Natural killer cell (primary cell): ENCODE measurements around the gene TMED10. TPM values are rescaled to one million over a fixed set of nuclear protein-coding genes. Genes with fewer than 3 reads are reported as not detected.
"Not testable (repeated sequence)": the region's sequence is repeated elsewhere in the genome, so short reads cannot be mapped to it uniquely, and the experiment has no call there.

ENCODE experiments used
- ATAC-seq, 3 donors: fragments of 150-1000 bp in 2 of 3; fragments of 200-7000 bp in 1 of 3; cut with Tn5 transposase; 1 replicate in 1 of 3; 2 replicates in 2 of 3; pipeline ENCODE4 v1.10.0; 2021; ENCODE audit warnings: mild to moderate bottlenecking in 2 of 3, moderate library complexity in 2 of 3
- DNase-seq, 2 donors: peaks; one replicate each; pipeline versions ENCODE4 v3.0.0 to v3.0.0-alpha.2; 2013 to 2021; ENCODE audit warnings: mixed read lengths in 1 of 2
- H3K27ac ChIP-seq: one replicate; pipeline ENCODE4 v1.5.1; 2013; ENCODE audit warnings: mild to moderate bottlenecking, low read length
- H3K27me3 ChIP-seq: one replicate; pipeline ENCODE4 v1.6.1; 2013; ENCODE audit warnings: low read length; ENCODE audit not compliant: control insufficient read depth, insufficient read depth
- H3K36me3 ChIP-seq: one replicate; pipeline ENCODE4 v1.6.1; 2013; ENCODE audit warnings: low read length; ENCODE audit not compliant: control insufficient read depth, insufficient read depth
- H3K4me1 ChIP-seq: one replicate; pipeline ENCODE4 v1.6.1; 2013; ENCODE audit warnings: low read length; ENCODE audit not compliant: control insufficient read depth, insufficient read depth
- H3K4me3 ChIP-seq: one replicate; pipeline ENCODE4 v1.5.1; 2013; ENCODE audit warnings: low read length
- H3K9me3 ChIP-seq: one replicate; pipeline ENCODE4 v1.6.1; 2013; ENCODE audit warnings: low read length; ENCODE audit not compliant: control insufficient read depth, insufficient read depth
- H3K27ac Mint-ChIP-seq, 2 donors: one replicate each; pipeline ENCODE4 v1.8.0; 2022; ENCODE audit warnings: mild to moderate bottlenecking in 2 of 2, mixed read lengths in 2 of 2, moderate library complexity in 1 of 2
- H3K27me3 Mint-ChIP-seq, 2 donors: one replicate each; pipeline ENCODE4 v1.8.0; 2022; ENCODE audit warnings: low read depth in 2 of 2, mixed read lengths in 2 of 2
- H3K36me3 Mint-ChIP-seq: one replicate; pipeline ENCODE4 v1.8.0; 2022; ENCODE audit warnings: mixed read lengths
- H3K4me1 Mint-ChIP-seq, 2 donors: one replicate each; pipeline ENCODE4 v1.8.0; 2022; ENCODE audit warnings: mixed read lengths in 2 of 2
- H3K4me3 Mint-ChIP-seq: one replicate; pipeline ENCODE4 v1.8.0; 2022; ENCODE audit warnings: mild to moderate bottlenecking, moderate library complexity, mixed read lengths
- H3K9me3 Mint-ChIP-seq, 2 donors: one replicate each; pipeline ENCODE4 v1.8.0; 2022; ENCODE audit warnings: mixed read lengths in 2 of 2
- WGBS: methylation state at CpG from one replicate; pipeline ENCODE4 v1.1.7; 2013; ENCODE audit warnings: missing lambda C conversion rate; ENCODE audit not compliant: insufficient coverage; 5-methylcytosine and 5-hydroxymethylcytosine counted together
- intact Hi-C: fragments of 100-400 bp; cut with micrococcal nuclease; formaldehyde crosslinking; loops from one replicate; pipeline ENCODE4 v1.14.2; 2022
- total RNA-seq, 4 donors: library from RNA; stranded (reverse); fragments of 120-200 nt in 1 of 4; gene quantifications; one replicate each; pipeline versions ENCODE4 v1.2.3 to v1.2.4, GENCODE V29; 2013 to 2022
- TF ChIP-seq, protein P1 (sequence below): fragments of 200-600 bp; IDR thresholded peaks from one replicate; pipeline ENCODE4 v1.8.0; 2022; ENCODE audit warnings: antibody characterized with exemption

Gene TMED10
- total RNA-seq, 3 donors from 2014 or later (not counting 1 experiment from before 2014, with no cell fraction given), result 216 to 244 (median 231) TPM

DNA sequence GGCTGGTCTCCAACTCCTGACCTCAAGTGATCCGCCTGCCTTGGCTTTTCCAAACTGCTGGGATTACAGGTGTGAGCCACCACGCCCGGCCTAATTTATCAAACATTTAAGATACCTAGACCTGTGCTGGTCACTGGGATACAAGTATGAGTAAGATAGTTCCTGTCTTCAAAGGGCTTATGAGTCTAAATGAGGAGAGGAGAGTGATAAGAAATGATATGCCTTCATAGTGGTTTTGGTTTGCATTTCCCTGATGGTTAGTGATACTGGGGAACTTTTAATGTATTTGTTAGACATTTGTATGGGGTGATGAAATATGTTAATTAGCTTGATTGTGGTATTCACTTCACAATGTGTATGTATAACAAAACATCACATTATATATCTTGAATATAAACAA is 21.2 kb downstream of the TMED10 start:
- TF ChIP-seq, protein P1, sequence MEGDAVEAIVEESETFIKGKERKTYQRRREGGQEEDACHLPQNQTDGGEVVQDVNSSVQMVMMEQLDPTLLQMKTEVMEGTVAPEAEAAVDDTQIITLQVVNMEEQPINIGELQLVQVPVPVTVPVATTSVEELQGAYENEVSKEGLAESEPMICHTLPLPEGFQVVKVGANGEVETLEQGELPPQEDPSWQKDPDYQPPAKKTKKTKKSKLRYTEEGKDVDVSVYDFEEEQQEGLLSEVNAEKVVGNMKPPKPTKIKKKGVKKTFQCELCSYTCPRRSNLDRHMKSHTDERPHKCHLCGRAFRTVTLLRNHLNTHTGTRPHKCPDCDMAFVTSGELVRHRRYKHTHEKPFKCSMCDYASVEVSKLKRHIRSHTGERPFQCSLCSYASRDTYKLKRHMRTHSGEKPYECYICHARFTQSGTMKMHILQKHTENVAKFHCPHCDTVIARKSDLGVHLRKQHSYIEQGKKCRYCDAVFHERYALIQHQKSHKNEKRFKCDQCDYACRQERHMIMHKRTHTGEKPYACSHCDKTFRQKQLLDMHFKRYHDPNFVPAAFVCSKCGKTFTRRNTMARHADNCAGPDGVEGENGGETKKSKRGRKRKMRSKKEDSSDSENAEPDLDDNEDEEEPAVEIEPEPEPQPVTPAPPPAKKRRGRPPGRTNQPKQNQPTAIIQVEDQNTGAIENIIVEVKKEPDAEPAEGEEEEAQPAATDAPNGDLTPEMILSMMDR, result no peak
- Histone ChIP-seq H3K4me1 (peaks cover 7% of the 10 kb centered on the region), H3K4me3 (no peak overlapping the region), H3K27ac (no peak overlapping the region), H3K27me3 (no peaks in the 10 kb centered on the region), H3K36me3 (peaks cover 16% of the 10 kb centered on the region), H3K9me3 (no peaks in the 10 kb centered on the region)
- peaks cover 45 to 48% of the 10 kb centered on the region in 2 donors for H3K4me1 Mint-ChIP-seq
- H3K4me3 Mint-ChIP-seq, result no peak overlapping the region
- H3K36me3 Mint-ChIP-seq, result no peaks in the 10 kb centered on the region
- no peaks in the 10 kb centered on the region for H3K27me3 Mint-ChIP-seq
- DNase-seq (no peak), ATAC-seq (peak in 1 of 3 donors; percentile 24)
- WGBS, result 93% methylated on average over 3 of the region's 3 CpGs
- intact Hi-C loops, result no loop called here
- H3K9me3 Mint-ChIP-seq, result no peaks in the 10 kb centered on the region
- peak overlapping the region in 1 of 2 donors; percentile 73 for H3K27ac Mint-ChIP-seq

DNA sequence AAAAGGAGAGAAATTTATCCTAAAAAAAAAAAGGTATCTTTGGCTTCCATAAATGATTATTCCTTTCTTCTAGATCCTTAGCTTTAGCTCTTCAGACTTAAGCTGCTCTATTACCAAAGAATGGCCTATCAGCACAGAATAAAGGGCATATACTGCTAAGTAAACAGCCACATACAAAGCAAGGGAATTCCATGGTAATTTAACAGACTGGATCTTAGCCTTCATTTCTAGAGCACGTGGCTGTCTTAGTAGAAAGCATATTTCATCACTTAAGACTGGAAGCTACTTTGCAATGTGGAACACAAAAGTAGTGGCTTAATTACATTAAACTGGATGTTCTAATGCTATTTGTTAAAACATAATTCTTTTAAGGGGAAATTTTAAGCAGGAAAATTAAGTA is 23.1 kb downstream of the TMED10 start:
- Histone ChIP-seq H3K36me3 (peaks cover 24% of the 10 kb centered on the region), H3K27ac (no peak overlapping the region), H3K4me3 (no peak overlapping the region), H3K4me1 (peaks cover 4% of the 10 kb centered on the region), H3K27me3 (no peaks in the 10 kb centered on the region), H3K9me3 (no peaks in the 10 kb centered on the region)
- Mint-ChIP-seq H3K27me3 (no peaks in the 10 kb centered on the region), H3K4me3 (no peak overlapping the region), H3K9me3 (no peaks in the 10 kb centered on the region), H3K27ac (no peak overlapping the region), H3K36me3 (no peaks in the 10 kb centered on the region), H3K4me1 (peaks cover 34 to 39% of the 10 kb centered on the region in 2 donors)
- ATAC-seq, result no peak
- TF ChIP-seq, protein P1, result no peak
- intact Hi-C loops, result no loop called here
- WGBS, result 75% methylated on average over 1 of the region's 1 CpG
- DNase-seq, result no peak

DNA sequence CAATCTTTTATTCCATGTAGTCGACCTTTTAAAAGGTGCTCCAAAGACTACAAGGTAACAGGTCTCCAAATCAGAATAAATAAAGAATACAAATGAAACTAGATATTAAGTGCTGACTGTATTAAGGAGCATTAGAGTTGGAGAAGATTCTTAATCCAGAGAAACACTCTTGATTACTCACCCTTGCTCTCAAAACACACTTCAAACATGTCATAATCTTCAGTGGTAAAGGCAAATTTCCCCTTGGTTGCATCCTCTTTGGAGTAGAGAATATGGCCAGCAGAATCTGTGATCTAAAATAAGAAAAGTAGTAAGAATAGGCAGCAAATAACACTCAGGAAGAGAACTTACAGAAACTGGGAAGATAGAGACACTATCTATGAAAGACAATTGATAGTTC is 24.6 kb downstream of the TMED10 start:
- no peak overlapping the region for H3K27ac ChIP-seq
- Mint-ChIP-seq H3K4me1 (peaks cover 42% of the 10 kb centered on the region in 2 donors), H3K36me3 (no peaks in the 10 kb centered on the region), H3K27ac (peak overlapping the region in 1 of 2 donors; percentile 61), H3K9me3 (no peaks in the 10 kb centered on the region), H3K4me3 (no peak overlapping the region), H3K27me3 (no peaks in the 10 kb centered on the region)
- ATAC-seq (no peak), DNase-seq (no peak)
- WGBS, result no CpG with 5 or more reads among the region's 1 CpG
- intact Hi-C loops, result no loop called here
- H3K4me3 ChIP-seq, result no peak overlapping the region
- TF ChIP-seq, protein P1, result no peak
- peaks cover 13% of the 10 kb centered on the region for H3K4me1 ChIP-seq
- H3K36me3 ChIP-seq, result peaks cover 26% of the 10 kb centered on the region
- no peaks in the 10 kb centered on the region for H3K27me3 ChIP-seq
- H3K9me3 ChIP-seq, result no peaks in the 10 kb centered on the region

DNA sequence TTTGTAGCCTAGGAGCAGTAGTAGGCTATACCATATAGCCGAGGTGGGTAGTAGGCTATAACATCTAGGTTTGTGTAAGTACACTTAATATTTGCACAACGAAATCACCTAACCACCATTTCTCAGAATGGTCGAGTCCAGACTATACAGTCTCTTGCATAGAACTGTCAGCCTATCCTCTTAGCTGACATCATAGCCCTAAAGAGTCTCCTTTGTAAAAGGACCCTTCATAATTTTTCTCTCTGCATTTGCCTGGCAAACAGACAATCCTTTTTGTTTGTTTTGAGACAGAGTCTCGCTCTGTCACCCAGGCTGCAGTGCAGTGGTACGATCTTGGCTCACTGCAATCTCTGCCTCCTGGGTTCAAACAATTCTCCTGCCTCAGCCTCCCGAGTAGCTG is 25.8 kb downstream of the TMED10 start:
- H3K27ac Mint-ChIP-seq, H3K4me3 ChIP-seq, H3K27me3 Mint-ChIP-seq, H3K9me3 ChIP-seq, H3K4me3 Mint-ChIP-seq, H3K27ac ChIP-seq, DNase-seq, intact Hi-C loops, H3K27me3 ChIP-seq, H3K9me3 Mint-ChIP-seq, H3K4me1 ChIP-seq, H3K36me3 Mint-ChIP-seq, ATAC-seq: not testable (repeated sequence)
- peaks cover 30% of the 10 kb centered on the region for H3K36me3 ChIP-seq
- H3K4me1 Mint-ChIP-seq, result peaks cover 41% of the 10 kb centered on the region in 2 donors
- 91% methylated on average over 4 of the region's 6 CpGs for WGBS
